Mesodermal cell (in vitro differentiated cells): ENCODE measurements around the gene OR4C16. TPM values are rescaled to one million over a fixed set of nuclear protein-coding genes. Genes with fewer than 3 reads are reported as not detected.

Experiments
- H3K27ac ChIP-seq: 2 replicates; pipeline ENCODE4 v1.7.0; 2013; ENCODE audit warnings: mild to moderate bottlenecking, low read depth, low read length, moderate library complexity; ENCODE audit not compliant: severe bottlenecking
- H3K36me3 ChIP-seq: 2 replicates; pipeline ENCODE4 v1.7.1; 2013; ENCODE audit warnings: mild to moderate bottlenecking, low read length, moderate library complexity; ENCODE audit not compliant: control insufficient read depth, insufficient read depth
- H3K4me1 ChIP-seq: one replicate; pipeline ENCODE4 v1.7.1; 2013; ENCODE audit warnings: mild to moderate bottlenecking, low read length; ENCODE audit not compliant: insufficient read depth, control insufficient read depth, poor library complexity, severe bottlenecking
- H3K4me3 ChIP-seq: 2 replicates; pipeline ENCODE4 v1.7.0; 2013; ENCODE audit warnings: low read length, control low read depth, mild to moderate bottlenecking; ENCODE audit not compliant: insufficient read depth, poor library complexity, severe bottlenecking; ENCODE audit errors: extremely low read depth
- H3K9me3 ChIP-seq: 2 replicates; pipeline ENCODE4 v1.7.1; 2013; ENCODE audit warnings: mild to moderate bottlenecking, low read length, moderate library complexity; ENCODE audit not compliant: control insufficient read depth
- WGBS, 2 experiments: methylation state at CpG; one replicate each; pipeline ENCODE4 v1.1.5; 2013; ENCODE audit warnings: missing lambda C conversion rate in 2 of 2; ENCODE audit not compliant: insufficient coverage in 2 of 2; 5-methylcytosine and 5-hydroxymethylcytosine counted together
- polyA plus RNA-seq, 2 experiments: library from polyadenylated mRNA; stranded (reverse); fragments of 50-300 nt; gene quantifications; one replicate each; pipeline ENCODE4 v1.2.3, GENCODE V29; 2013

Gene OR4C16, protein sequence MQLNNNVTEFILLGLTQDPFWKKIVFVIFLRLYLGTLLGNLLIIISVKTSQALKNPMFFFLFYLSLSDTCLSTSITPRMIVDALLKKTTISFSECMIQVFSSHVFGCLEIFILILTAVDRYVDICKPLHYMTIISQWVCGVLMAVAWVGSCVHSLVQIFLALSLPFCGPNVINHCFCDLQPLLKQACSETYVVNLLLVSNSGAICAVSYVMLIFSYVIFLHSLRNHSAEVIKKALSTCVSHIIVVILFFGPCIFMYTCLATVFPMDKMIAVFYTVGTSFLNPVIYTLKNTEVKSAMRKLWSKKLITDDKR
- not detected for polyA plus RNA-seq (2013, experiment 1 of 2)
- not detected for polyA plus RNA-seq (2013, experiment 2 of 2)

DNA sequence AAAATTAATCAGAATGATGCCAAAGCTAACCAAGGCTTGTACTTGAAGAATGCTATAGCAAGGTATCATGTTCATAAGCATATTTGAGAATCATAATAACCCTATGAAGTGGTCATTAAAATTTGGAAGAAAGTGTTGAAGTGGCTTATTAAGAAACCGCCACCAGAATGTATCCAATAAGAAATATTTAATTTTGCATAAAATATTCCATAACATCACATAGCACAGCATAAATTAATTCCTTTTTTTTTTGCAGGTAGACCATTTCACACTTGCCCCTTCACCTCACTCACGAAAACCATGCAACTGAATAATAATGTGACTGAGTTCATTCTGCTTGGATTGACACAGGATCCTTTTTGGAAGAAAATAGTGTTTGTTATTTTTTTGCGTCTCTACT is at the start of gene OR4C16:
OR4C16 (plus strand) TSS at position 301 of the 400 bp plus-strand sequence; CDS start at position 301, 0 bp downstream.
- no peak within 1 kb of the TSS for H3K4me3 ChIP-seq
- WGBS, 2 experiments, result no CpG with 5 or more reads among the region's 3 CpGs
- H3K27ac ChIP-seq, result no peak within 1 kb of the TSS
- no peaks in the 10 kb centered on the region for H3K4me1 ChIP-seq
- H3K36me3 ChIP-seq, result no peaks in the 10 kb centered on the region
- peaks cover 40% of the 10 kb centered on the region for H3K9me3 ChIP-seq

DNA sequence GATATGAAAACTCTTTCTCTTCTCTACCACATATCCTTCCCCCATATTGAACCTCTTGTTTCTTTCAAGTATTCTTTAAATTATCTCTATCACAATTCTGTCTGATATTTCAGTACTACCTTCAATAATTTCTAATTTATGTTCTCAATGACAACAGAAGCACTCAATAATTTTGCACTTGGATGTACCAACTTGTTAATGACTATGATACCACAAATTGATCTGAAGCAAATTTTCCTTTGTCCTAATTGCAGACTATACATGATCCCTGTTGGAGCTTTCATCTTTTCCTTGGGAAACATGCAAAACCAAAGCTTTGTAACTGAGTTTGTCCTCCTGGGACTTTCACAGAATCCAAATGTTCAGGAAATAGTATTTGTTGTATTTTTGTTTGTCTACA is 17.8 kb upstream of the OR4C16 start, which contains the start of gene OR4C15:
OR4C15 (plus strand) TSS at position 301 of the 400 bp plus-strand sequence; CDS start at position 301, 0 bp downstream.
- Histone ChIP-seq H3K4me3 (no peak within 1 kb of the TSS), H3K4me1 (no peaks in the 10 kb centered on the region), H3K36me3 (no peaks in the 10 kb centered on the region), H3K27ac (no peak within 1 kb of the TSS), H3K9me3 (peaks cover 52% of the 10 kb centered on the region)

DNA sequence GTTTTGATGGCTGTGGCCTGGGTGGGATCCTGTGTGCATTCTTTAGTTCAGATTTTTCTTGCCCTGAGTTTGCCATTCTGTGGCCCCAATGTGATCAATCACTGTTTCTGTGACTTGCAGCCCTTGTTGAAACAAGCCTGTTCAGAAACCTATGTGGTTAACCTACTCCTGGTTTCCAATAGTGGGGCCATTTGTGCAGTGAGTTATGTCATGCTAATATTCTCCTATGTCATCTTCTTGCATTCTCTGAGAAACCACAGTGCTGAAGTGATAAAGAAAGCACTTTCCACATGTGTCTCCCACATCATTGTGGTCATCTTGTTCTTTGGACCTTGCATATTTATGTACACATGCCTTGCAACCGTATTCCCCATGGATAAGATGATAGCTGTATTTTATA is 620 bp downstream of the OR4C16 start:
- H3K9me3 ChIP-seq, result peaks cover 40% of the 10 kb centered on the region
- H3K4me3 ChIP-seq, result no peak overlapping the region
- H3K36me3 ChIP-seq, result no peaks in the 10 kb centered on the region
- no CpG with 5 or more reads among the region's 1 CpG for WGBS, 2 experiments
- H3K27ac ChIP-seq, result no peak overlapping the region
- no peaks in the 10 kb centered on the region for H3K4me1 ChIP-seq

DNA sequence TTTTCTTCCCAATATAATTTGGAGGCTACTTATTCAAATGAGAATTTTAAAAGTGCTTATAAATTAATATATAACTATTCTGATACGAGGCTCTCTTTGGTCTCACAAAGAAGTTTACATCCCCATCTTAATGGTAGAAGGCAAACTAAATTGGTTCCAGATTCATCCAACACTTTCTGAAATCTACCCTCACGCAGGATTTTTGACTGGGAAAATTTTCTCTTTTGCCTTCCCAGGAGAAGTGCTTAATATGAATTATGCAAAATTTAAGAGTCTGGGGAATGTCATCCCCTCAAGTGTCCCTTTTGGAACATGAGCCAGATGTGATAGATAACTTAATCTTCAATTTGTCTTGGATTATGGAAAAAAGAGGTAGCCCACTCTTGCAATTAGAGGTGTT is 35.6 kb downstream of the OR4C16 start, which contains the start of gene OR4C11:
OR4C11 (minus strand) TSS at position 101 of the 400 bp plus-strand sequence. CDS start 3,272 bp downstream, outside the sequence.
- H3K9me3 ChIP-seq, result peaks cover 14% of the 10 kb centered on the region
- no peaks in the 10 kb centered on the region for H3K4me1 ChIP-seq
- no peaks in the 10 kb centered on the region for H3K36me3 ChIP-seq
- no CpG with 5 or more reads among the region's 2 CpGs for WGBS, 2 experiments
- H3K4me3 ChIP-seq, result no peak within 1 kb of the TSS
- no peak within 1 kb of the TSS for H3K27ac ChIP-seq
